GM19395 (cell line): ENCODE data around the gene RUSF1.

ENCODE experiments used
- ATAC-seq: cut with Tn5 transposase; IDR thresholded peaks from one replicate; pipeline ENCODE4 v1.9.1; 2021; ENCODE audit warnings: mild to moderate bottlenecking, moderate library complexity; ENCODE audit not compliant: unreplicated experiment

RUSF1 gene

GRCh38 chr16:31473264-31473984 lies 34.8 kb downstream of the RUSF1 start:
- ATAC-seq: no peak

- ATAC-seq: no peak
These were observed 35.4 kb downstream of the RUSF1 start for GRCh38 chr16:31472709-31473203.

DNA sequence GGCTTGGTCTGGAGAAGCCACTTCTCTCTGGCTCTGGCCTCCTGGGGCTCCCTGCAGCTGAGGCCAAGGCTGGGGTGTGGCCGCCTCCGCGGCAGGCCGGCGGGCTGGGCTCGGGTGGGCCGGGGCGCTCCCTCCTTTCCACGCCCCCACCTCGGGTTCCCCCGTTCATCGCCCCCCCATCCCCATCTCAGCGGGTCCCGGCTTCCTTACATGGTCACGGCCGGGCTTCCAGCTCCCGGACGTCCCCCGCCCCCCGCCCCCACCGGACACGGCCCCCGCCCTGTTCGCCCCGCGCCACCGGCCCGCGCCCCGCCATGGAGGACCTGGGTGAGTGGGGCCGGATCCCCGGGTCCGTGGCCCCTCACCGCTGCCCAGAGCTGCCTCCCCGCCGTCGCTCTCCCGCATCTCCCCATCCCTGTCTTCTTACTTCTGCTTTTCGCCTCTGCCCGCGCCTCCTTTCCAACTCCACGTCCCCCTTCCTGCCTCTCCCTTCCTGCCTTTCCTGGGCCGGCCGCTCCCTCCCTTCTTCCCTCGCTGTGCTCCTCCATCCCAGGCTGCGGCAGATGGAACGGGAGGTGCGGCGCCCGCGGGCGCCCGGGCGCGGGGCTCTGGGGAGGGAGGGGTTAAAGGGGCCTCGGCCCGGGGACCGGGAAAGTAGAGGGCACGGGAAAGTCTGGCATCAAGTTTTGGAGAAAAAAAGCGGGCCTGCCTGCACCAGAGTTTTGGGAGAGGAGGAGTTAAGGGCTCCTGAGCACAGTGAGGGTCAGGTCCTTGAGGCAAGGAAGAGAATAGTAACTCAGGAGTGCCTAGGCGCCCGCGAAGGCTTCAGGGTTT lies 36.1 kb downstream of the RUSF1 start, which contains the start of gene TGFB1I1:
Gene TGFB1I1 (plus strand): TSS at position 278 of the 834 bp plus-strand sequence. CDS start 37 bp downstream, at position 315.
- no peak for ATAC-seq

- ATAC-seq: no peak
These were observed 36.8 kb downstream of the RUSF1 start for GRCh38 chr16:31471241-31471874.

DNA sequence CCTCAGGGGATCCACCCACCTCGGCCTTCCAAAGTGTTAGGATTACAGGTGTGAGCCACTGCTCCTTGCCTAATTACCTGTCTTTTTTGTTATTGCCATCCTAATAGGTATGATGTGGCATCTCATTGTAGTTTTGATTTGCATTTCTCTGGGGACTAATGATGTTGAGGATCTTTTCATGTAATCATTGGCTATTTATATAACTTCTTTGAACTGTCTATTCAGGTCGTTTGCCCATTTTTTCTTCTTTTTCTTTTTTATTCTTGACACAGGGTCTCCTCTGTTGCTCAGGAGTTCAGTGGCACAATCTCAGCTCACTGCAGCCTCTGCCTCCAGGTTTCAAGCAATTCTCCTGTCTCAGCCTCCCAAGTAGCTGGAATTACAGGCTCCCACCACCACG lies 37.6 kb downstream of the RUSF1 start:
- ATAC-seq: no peak

DNA sequence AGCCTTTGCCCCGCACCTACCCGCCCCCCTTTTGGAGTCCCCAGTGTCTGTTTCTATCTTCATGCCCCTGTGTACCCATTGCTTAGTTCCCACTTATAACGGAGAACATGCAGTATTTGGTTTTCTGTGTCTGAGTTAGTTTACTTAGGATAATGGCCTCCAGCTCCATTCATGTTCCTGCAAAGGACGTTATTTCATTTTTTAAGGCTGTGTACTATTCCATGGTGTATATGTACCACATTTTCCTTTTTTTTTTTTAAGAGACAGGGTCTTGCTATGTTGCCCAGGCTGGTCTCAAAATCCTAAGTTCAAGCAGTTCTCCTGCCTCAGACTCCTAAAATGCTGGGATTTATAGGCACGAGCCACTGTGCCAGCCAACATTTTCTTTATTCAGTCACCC lies 40.3 kb downstream of the RUSF1 start:
- ATAC-seq: no peak

- ATAC-seq: peak; percentile 63
These were observed 40.9 kb downstream of the RUSF1 start for GRCh38 chr16:31467151-31467773.

DNA sequence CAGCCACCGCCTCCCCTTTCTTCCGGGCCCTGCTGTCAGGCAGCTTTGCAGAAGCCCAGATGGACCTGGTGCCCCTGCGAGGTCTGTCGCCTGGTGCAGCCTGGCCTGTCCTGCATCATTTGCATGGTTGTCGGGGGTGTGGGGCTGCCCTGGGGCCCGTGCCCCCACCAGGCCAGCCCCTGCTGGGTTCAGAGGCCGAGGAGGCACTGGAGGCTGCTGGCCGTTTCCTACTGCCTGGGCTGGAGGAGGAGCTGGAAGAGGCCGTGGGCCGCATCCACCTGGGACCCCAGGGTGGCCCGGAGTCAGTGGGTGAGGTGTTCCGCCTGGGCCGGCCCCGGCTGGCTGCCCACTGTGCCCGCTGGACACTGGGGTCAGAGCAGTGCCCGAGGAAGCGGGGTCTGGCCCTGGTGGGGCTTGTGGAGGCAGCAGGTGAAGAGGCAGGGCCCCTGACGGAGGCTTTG lies 41.8 kb downstream of the RUSF1 start:
- ATAC-seq: no peak

DNA sequence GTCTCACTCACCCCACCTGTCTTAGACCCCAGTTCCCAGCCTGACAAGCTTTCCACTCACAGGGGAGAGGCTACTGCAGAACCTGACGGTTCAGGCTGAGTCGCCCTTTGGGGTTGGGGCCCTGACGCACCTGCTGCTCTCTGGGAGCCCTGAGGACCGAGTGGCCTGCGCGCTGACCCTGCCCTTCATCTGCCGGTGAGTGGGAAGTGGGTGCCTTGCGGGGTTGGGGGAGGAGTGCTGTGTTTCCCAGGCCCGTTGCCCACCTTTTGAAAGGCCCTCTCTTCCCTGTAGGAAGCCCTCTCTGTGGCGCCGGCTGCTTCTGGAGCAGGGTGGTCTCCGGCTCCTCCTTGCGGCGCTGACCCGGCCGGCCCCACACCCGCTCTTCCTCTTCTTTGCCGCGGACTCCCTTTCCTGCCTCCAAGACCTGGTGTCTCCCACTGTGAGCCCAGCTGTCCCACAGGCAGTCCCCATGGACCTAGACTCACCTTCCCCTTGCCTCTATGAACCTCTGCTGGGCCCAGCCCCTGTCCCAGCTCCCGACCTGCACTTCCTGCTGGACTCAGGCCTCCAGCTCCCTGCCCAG lies 42.3 kb downstream of the RUSF1 start:
- no peak for ATAC-seq

DNA sequence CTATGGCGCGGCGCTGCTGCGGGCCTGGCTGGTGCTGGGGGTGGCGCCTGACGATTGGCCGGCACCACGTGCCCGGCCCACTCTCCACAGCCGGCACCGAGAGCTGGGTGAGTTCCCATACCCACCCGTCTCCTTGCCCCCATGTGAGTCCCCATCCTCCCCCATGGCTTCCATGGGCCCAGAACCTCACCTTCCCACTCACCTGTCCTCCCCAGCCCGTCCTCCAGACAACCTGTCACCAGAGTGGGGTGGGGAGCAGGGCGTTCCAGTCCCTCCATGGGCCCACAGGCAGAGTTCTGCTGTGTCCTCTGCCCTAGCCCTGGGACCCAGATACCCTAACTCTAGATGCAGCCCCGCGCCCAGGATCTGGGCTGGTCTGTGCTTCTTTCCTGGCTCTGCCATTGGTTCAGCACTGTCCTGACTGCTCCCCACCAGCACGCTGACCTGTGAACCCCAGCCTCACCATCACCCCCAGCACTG lies 43.4 kb downstream of the RUSF1 start:
- ATAC-seq: no peak

GRCh38 chr16:31464348-31464769 lies 43.8 kb downstream of the RUSF1 start:
- no peak for ATAC-seq

- no peak for ATAC-seq
These were observed 46.0 kb downstream of the RUSF1 start for GRCh38 chr16:31461921-31462804.

- no peak for ATAC-seq
These were observed 46.8 kb downstream of the RUSF1 start for GRCh38 chr16:31461201-31461920.

GRCh38 chr16:31460582-31461002 lies 47.6 kb downstream of the RUSF1 start:
- ATAC-seq: no peak

- ATAC-seq: peak; percentile 69
These were observed 48.3 kb downstream of the RUSF1 start for GRCh38 chr16:31459687-31460581.

DNA sequence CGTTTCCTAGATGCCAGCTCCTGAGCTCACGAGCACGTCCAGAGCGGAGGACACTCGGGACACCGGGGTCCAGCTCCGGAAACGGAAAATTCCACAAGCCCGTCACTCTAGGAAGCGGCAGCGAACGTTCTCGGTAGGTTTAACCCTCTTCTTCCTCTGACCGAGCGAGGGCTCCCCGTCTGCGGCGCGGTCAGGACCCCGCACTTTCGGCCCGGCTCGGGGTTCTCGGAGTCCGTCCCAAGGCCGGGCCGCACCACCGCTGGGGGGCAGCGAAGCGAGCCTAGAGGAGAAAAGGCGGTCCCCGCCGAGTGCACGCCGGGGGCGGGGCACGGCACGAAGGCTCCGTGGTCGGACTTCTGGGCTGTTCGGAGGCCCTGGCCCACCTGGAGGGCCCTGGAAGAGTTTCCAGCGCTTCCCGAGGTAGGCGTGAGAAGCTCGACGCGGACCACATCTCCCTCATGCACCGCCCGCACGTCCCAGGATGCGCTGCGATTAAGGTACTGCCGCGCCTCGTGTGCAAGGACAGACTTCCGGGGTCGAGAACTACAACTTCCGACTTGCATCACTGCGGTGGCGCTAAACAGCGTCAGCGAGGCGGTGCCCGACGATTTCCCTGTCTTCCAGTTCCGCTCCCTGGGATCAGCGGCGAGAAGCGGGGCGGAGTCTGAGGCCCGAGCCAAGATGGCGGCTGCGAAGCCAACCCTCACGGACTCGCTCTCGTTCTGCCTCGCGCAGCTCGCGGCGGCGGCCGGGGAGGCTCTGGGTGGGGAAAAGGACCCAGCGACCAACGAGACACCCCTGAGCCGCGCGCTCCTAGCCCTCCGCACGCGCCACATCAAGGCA lies 49.1 kb downstream of the RUSF1 start, which contains the start of gene ARMC5:
Gene ARMC5 (plus strand): TSS at position 658 of the 843 bp plus-strand sequence. CDS start 24 bp downstream, at position 682.
- ATAC-seq: peak; percentile 77
